MM.1S (cell line): ENCODE data around the gene SYT5.

ENCODE experiments used
- DNase-seq: peaks from one replicate; pipeline ENCODE4 v3.0.0-alpha.2; 2015
- H2AFZ ChIP-seq: fragments of 300-600 bp; sonication (generic); 2 replicates; pipeline ENCODE4 v1.6.0; 2016; ENCODE audit warnings: antibody characterized with exemption, low read length
- H3F3A ChIP-seq: fragments of 300-600 bp; sonication (generic); 2 replicates; pipeline ENCODE4 v1.6.1; 2016; ENCODE audit warnings: mild to moderate bottlenecking, antibody characterized with exemption, low read length, moderate library complexity, mixed read lengths; ENCODE audit not compliant: insufficient read depth
- H3K27ac ChIP-seq: fragments of 300-600 bp; sonication (generic); 2 replicates; pipeline ENCODE4 v1.5.1; 2016; ENCODE audit warnings: mild to moderate bottlenecking, low read length
- H3K27me3 ChIP-seq: fragments of 300-600 bp; sonication (generic); replicated peaks from 2 replicates; pipeline ENCODE4 v1.6.0; 2016; ENCODE audit warnings: low read length; ENCODE audit not compliant: insufficient read depth
- H3K36me3 ChIP-seq: fragments of 300-600 bp; sonication (generic); replicated peaks from 2 replicates; pipeline ENCODE4 v1.6.1; 2016; ENCODE audit warnings: mild to moderate bottlenecking, low read length, mixed read lengths; ENCODE audit not compliant: insufficient read depth
- H3K4me1 ChIP-seq: fragments of 300-600 bp; sonication (generic); 2 replicates; pipeline ENCODE4 v1.6.1; 2016; ENCODE audit warnings: low read length, mixed read lengths
- H3K4me2 ChIP-seq: fragments of 300-600 bp; sonication (generic); 2 replicates; pipeline ENCODE4 v1.6.0; 2016; ENCODE audit warnings: low read depth, low read length
- H3K4me3 ChIP-seq: fragments of 300-600 bp; sonication (generic); 2 replicates; pipeline ENCODE4 v1.5.1; 2016; ENCODE audit warnings: low read length, mixed read lengths
- H3K79me2 ChIP-seq: fragments of 300-600 bp; sonication (generic); 2 replicates; pipeline ENCODE4 v1.6.1; 2016; ENCODE audit warnings: mixed run types, low read length, mixed read lengths
- H3K9ac ChIP-seq: fragments of 300-600 bp; sonication (generic); 2 replicates; pipeline ENCODE4 v1.6.1; 2016; ENCODE audit warnings: low read length, mixed read lengths
- H3K9me2 ChIP-seq: fragments of 300-600 bp; sonication (generic); replicated peaks from 2 replicates; pipeline ENCODE4 v1.6.1; 2016; ENCODE audit warnings: mild to moderate bottlenecking, low read length, mixed read lengths; ENCODE audit not compliant: insufficient read depth
- H3K9me3 ChIP-seq: fragments of 300-600 bp; sonication (generic); replicated peaks from 2 replicates; pipeline ENCODE4 v1.6.1; 2016; ENCODE audit warnings: mild to moderate bottlenecking, low read length, mixed read lengths; ENCODE audit not compliant: insufficient read depth
- H4K20me1 ChIP-seq: fragments of 300-600 bp; sonication (generic); 2 replicates; pipeline ENCODE4 v1.6.1; 2016; ENCODE audit warnings: mild to moderate bottlenecking, low read length, moderate library complexity, mixed read lengths; ENCODE audit not compliant: insufficient read depth
- CTCF ChIP-seq: fragments of 300-600 bp; sonication (generic); IDR thresholded peaks from 2 replicates; pipeline ENCODE4 v1.5.1; 2016; ENCODE audit warnings: antibody characterized with exemption, low read length, mixed read lengths
- EZH2 ChIP-seq: fragments of 300-600 bp; sonication (generic); optimal IDR thresholded peaks from 2 replicates; pipeline ENCODE3; 2017; ENCODE audit warnings: low read depth, mild to moderate bottlenecking, antibody characterized with exemption, low read length, mixed read lengths
- EZH2phosphoT487 ChIP-seq: fragments of 300-600 bp; sonication (generic); IDR thresholded peaks from 2 replicates; pipeline ENCODE4 v1.6.1; 2018; ENCODE audit warnings: antibody characterized with exemption, low read length

Gene SYT5

DNA sequence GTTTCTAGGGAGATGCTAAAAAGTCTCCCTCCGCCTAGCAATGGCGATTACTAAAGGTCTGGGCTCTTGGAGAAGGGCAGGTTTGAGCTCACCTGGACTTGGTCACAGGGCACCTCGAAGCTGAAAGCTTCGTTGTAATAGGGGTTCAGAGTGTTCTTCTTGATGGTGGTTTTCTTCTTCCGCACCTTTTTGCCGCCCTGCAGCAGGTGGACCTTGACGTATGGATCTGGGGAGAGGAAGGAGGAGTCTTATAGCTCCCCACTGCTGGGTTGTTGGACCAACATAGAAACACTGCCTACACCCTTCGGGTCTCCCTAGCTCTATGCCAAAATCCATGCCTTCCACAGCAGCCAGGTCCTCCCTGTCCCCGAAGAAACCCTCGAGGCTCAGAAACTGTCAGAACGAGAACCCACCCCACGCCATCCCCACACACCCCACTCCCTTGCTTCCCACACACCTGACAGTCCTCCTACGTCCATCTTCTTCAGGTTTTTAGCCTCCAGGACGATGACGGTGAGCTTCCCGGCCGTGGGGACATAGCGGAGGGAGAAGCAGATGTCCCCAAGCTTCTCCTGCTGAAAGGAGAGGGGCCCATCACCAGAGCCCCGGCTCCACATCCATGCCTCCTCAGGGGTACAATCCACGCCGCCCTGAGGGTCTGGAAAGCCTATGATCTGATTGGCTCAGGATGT is 5.5 kb downstream of the SYT5 start:
- TF ChIP-seq EZH2phosphoT487, result no peak
- no peak for TF ChIP-seq EZH2
- TF ChIP-seq CTCF, result no peak
- Histone ChIP-seq H3K9ac (no peak overlapping the region), H3K27me3 (peaks cover 99% of the 10 kb centered on the region), H3K9me2 (no peaks in the 10 kb centered on the region), H3K36me3 (no peaks in the 10 kb centered on the region), H2AFZ (no peak overlapping the region), H3K4me2 (no peak overlapping the region), H3K27ac (no peak overlapping the region), H3K4me1 (peaks cover 5% of the 10 kb centered on the region; the same call in 1 of the 2 replicates), H3K9me3 (no peaks in the 10 kb centered on the region), H3K4me3 (no peak overlapping the region), H4K20me1 (no peaks in the 10 kb centered on the region), H3K79me2 (no peaks in the 10 kb centered on the region), H3F3A (no peaks in the 10 kb centered on the region)
- DNase-seq, result no peak

DNA sequence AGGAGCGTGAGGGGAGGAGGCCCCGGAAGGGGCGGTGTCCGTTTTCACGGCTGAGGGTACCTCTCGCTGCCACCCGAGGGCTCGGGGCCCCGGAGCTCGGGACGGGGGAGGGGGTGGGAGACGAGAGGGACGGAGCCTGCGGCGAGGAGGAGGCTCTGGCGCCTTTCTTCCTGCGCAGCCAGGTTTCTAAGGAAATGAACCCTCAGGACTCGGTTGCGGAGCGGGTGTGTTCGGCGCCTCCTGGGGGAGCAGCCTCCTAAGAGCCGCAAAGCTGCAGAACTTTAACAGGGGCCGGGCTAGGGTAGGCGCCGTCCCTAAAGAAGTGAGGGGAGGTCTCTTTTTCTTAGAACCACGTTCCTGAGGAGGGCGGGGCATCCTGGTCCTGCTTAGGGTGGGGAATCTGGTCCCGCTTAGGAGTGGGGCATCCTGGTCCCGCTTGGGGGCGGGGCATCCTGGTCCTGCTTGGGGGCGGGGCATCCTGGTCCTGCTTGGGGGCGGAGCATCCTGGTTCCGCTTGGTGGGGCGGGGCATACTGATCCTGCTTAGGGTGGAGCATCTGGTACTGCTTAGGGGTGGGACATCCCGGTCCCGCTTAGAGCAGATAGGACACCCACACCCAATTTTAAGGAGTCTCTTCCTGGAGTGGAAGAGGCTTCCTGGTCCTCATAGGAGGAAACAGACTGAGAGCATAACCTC is 6.2 kb downstream of the SYT5 start:
- Histone ChIP-seq H3K4me3 (no peak overlapping the region), H3K27ac (no peak overlapping the region), H2AFZ (no peak overlapping the region), H3K4me2 (no peak overlapping the region), H3K9me3 (no peaks in the 10 kb centered on the region), H3K4me1 (no peaks in the 10 kb centered on the region), H3K27me3 (peaks cover 100% of the 10 kb centered on the region), H3F3A (no peaks in the 10 kb centered on the region), H3K9me2 (no peaks in the 10 kb centered on the region), H3K36me3 (no peaks in the 10 kb centered on the region), H4K20me1 (no peaks in the 10 kb centered on the region), H3K79me2 (no peaks in the 10 kb centered on the region), H3K9ac (no peak overlapping the region)
- TF ChIP-seq EZH2phosphoT487 (no peak), EZH2 (no peak), CTCF (no peak)
- DNase-seq, result no peak

DNA sequence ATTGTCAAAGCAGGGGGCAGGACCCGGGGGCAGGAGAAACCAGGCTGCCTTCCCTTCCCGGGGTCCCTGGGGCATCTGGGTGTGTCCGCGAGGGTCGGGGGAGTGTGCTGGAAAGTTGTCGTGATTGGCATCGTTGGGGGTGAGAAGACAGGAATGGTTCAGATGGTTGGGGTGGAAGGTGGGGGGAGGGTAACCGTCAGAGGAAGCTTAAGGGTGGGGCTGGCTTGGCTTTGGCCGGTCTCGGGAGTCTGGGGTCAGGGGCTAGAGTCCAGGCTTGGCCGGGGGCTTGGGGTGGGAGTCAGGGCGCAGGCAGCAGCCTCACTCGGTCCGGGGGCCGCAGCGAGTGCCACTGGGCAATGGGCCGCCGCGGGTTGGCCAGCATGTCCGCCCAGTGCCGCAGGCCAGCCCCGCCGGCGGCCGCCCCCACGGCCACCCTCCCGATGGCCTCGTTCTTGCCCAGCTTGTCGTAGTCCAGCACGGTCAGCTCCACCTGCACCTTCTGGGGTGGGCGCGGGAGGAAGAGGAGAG is 6.8 kb downstream of the SYT5 start:
- Histone ChIP-seq H3K27ac (no peak overlapping the region), H2AFZ (no peak overlapping the region), H3K27me3 (peaks cover 99% of the 10 kb centered on the region)

More for the DNA sequence above, 6.8 kb downstream of the SYT5 start:
- TF ChIP-seq EZH2phosphoT487, result no peak
- no peak for TF ChIP-seq CTCF
- no peak for TF ChIP-seq EZH2
- DNase-seq, result no peak
- H4K20me1 ChIP-seq, result no peaks in the 10 kb centered on the region
- no peak overlapping the region for H3K4me2 ChIP-seq
- H3K9ac ChIP-seq, result no peak overlapping the region
- H3K4me3 ChIP-seq, result no peak overlapping the region
- no peaks in the 10 kb centered on the region for H3K79me2 ChIP-seq
- no peaks in the 10 kb centered on the region for H3F3A ChIP-seq
- no peaks in the 10 kb centered on the region for H3K9me3 ChIP-seq
- no peaks in the 10 kb centered on the region for H3K36me3 ChIP-seq
- no peaks in the 10 kb centered on the region for H3K4me1 ChIP-seq
- H3K9me2 ChIP-seq, result no peaks in the 10 kb centered on the region
